ENCODE data around the gene MRPL38. TPM values are rescaled to one million over a fixed set of nuclear protein-coding genes. Genes with fewer than 3 reads are reported as not detected.
A peak's percentile ranks its signal among the peaks of the same experiment; 100 is the strongest.

MRPL38 gene
- polyA plus RNA-seq, 1 of the 3 experiments (the other 2 are of a cell fraction), result 93.9 TPM

DNA sequence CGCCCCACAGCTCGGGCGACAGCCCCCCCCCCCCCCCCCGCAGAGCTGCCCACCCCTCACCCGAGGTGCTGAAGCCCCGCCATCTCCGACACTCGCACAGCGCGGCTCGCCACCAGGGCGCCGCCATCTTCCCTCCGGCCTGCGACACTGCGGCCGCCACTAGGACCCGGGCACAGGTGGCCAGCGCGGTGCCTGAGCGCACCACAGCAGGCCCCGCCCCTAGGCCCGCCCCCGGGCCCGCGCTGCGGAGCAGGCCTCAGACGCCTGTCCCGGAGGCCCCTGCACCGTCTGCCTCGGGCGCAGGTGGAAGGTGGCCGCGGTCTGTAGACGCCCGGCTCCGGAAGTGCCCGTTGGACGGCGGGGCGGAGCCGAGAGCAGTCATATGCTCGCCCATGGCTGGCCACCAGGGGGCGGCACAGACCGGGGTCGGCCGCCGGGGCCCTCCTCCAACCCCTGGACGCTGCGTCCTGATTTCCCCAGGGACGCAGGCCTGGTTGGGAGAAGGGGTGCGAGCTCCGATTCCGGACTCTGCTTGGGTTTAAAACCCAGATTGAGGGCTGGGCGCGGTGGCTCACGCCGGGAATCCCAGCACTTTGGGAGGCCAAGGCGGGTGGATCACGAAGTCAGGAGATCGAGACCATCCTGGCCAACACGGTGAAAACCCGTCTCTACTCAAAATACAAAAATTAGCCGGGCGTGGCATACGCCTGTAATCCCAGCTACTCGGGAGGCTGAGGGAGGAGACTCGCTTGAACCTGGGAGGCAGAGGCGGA, at the start of gene MRPL38 (continued):
- no peak for TF ChIP-seq USF2 (IDR thresholded peaks at IDR 0.05; ENCODE audit: borderline replicate concordance, low read depth, low read length)
- peak; percentile 90 for TF ChIP-seq ELF1 (IDR thresholded peaks at IDR 0.05)
- TF ChIP-seq EZH2phosphoT487 (IDR thresholded peaks at IDR 0.05; ENCODE audit: borderline replicate concordance, low read depth), result no peak
- TF ChIP-seq TCF12 (IDR thresholded peaks at IDR 0.05), result peak; percentile 66; the same call in 1 of the 2 replicates
- TF ChIP-seq RXRA (IDR thresholded peaks at IDR 0.05; ENCODE audit: borderline replicate concordance, low read depth), result no peak; the same call in 1 of the 2 replicates
- peak; percentile 92 for TF ChIP-seq YY1 (IDR thresholded peaks at IDR 0.05; ENCODE audit: low read depth)
- TF ChIP-seq TAF1 (IDR thresholded peaks at IDR 0.05; ENCODE audit: borderline replicate concordance, low read depth, low read length), result peak; percentile 93
- TF ChIP-seq SIN3A (IDR thresholded peaks at IDR 0.05; ENCODE audit: borderline replicate concordance, low read depth, low read length), result peak; percentile 93
- TF ChIP-seq FOXJ3 (CRISPR knock-in tag; IDR thresholded peaks at IDR 0.05), result peak; percentile 62; the same call in 1 of the 2 replicates
- no peak for TF ChIP-seq JUND (IDR thresholded peaks at IDR 0.05)
- 0 out of 2 replicates have a peak, but pooled peaks have one; percentile 63 for TF ChIP-seq TEAD4 (IDR thresholded peaks at IDR 0.05; ENCODE audit: borderline replicate concordance, insufficient read depth)
- peak; percentile 92 for TF ChIP-seq RCOR1 (IDR thresholded peaks at IDR 0.05; ENCODE audit: low read length)
- peak; percentile 83 for TF ChIP-seq MXI1 (IDR thresholded peaks at IDR 0.05; ENCODE audit: low read depth, low read length)
- peak; percentile 75; the same call in 1 of the 2 replicates for TF ChIP-seq POLR2AphosphoS5 (IDR thresholded peaks at IDR 0.05; ENCODE audit: low read depth, low read length)

GRCh38 chr17:75950855-75951554, 46.3 kb upstream of the MRPL38 start:
- WGBS (ENCODE audit: low lambda C conversion rate), result 90% methylated on average over 8 of the region's 8 CpGs
- Histone ChIP-seq H3K4me3 (ENCODE audit: low read depth in 2 of 2, low read length in 1 of 2) (no peak overlapping the region), H3K4me1 (ENCODE audit: control insufficient read depth in 1 of 2, insufficient read depth in 2 of 2, low read depth in 1 of 2, low read length in 1 of 2) (peaks cover 0 to 4% of the 10 kb centered on the region in 2 experiments; a peak in 1 of 4 replicates), H2AFZ (ENCODE audit: low read depth) (no peak overlapping the region), H3K27ac (ENCODE audit: low read depth in 2 of 2, low read length in 1 of 2) (peak overlapping the region in 1 of 2 experiments; percentile 3; a peak in 1 of 4 replicates), H3K9me2 (no peaks in the 10 kb centered on the region), H3K4me2 (no peak overlapping the region), H3K27me3 (ENCODE audit: insufficient read depth) (no peaks in the 10 kb centered on the region), H3K36me3 (replicated peaks in 1 of 2; ENCODE audit: control insufficient read depth in 1 of 2, insufficient read depth in 2 of 2, low read length in 1 of 2) (peaks cover 62 to 86% of the 10 kb centered on the region in 2 experiments), H3F3A (replicated peaks; ENCODE audit: insufficient read depth) (peaks cover 15% of the 10 kb centered on the region), H4K20me1 (ENCODE audit: insufficient read depth) (no peaks in the 10 kb centered on the region), H3K79me2 (ENCODE audit: insufficient read depth) (no peaks in the 10 kb centered on the region), H3K9me3 (no peaks in the 10 kb centered on the region), H3K9ac (no peak overlapping the region)
- no peak for DNase-seq
- CTCF ChIA-PET, result interaction anchor here (0.8 to 2.2 kb wide), 3 partner anchors 10 to 95 kb away, joined by 3 to 6 read pairs (median 3); partner anchors contain the start of genes FBF1 and WBP2
- TF ChIP-seq FOXJ3 (CRISPR knock-in tag; IDR thresholded peaks at IDR 0.05) (no peak), TCF12 (IDR thresholded peaks at IDR 0.05) (peak; percentile 14; the same call in 1 of the 2 replicates)
- POLR2A ChIA-PET, result no interaction called here
